Measurements from ENCODE around the gene FAM193B.
A peak's percentile ranks its signal among the peaks of the same experiment; 100 is the strongest.
"Not testable (repeated sequence)": the region's sequence is repeated elsewhere in the genome, so short reads cannot be mapped to it uniquely, and the experiment has no call there.

FAM193B gene

DNA sequence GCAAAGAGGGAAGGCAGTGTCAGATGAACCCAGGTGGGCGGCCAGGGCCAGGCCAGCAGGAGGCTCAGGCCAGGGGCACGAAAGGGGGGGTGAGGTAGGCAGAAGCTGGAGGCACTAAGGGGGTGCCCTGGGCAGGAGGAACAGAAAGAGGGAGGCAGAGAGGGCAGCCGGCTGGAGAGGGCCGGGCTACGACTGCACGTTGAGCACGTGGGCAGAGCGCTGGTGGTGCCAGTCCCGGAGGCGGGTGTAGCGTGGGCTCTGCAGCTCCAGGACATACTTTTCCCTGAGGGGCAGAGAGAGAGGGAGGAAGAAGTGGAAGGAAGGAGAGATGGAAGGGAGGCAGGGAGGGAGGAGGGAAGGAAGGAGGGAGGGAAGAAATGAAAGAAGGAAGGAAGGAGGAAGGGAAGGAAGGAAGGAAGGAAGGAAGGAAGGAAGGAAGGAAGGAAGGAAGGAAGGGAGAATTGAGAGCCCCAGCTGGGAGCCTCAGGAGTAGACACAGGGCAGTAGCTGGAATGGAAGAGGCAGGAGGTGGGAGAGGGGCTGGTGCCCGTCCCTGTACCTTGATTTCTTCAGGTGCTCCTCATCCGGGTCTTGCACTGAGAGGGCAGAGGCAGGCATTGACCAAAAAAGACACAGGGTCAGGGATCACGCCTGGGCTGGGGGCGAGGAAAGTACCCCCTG is 63.9 kb downstream of the FAM193B start:
- no peak for TF ChIP-seq SUZ12 (IDR thresholded peaks at IDR 0.05; ENCODE audit: extremely low read depth, insufficient read depth, insufficient read length)
- TF ChIP-seq YY1 (IDR thresholded peaks at IDR 0.05; ENCODE audit: insufficient read depth, insufficient read length), result no peak
- TF ChIP-seq ZNF274 (IDR thresholded peaks at IDR 0.05; ENCODE audit: low read depth, low read length), result no peak
- no peaks in the 10 kb centered on the region for H3K9me3 ChIP-seq (ENCODE audit: insufficient read depth, low read length)
- no peak overlapping the region for H3K4me3 ChIP-seq (ENCODE audit: insufficient read length, low read depth)
- DNase-seq (ENCODE audit: low read depth, low spot score), result no peak
- H3K27me3 ChIP-seq (ENCODE audit: insufficient read depth, insufficient read length), result no peaks in the 10 kb centered on the region
- peaks cover 92% of the 10 kb centered on the region for H3K36me3 ChIP-seq (ENCODE audit: insufficient read depth, insufficient read length, low read length)
- peaks cover 55% of the 10 kb centered on the region for H3K4me1 ChIP-seq (ENCODE audit: insufficient read depth, insufficient read length)
- H3K9ac ChIP-seq (ENCODE audit: insufficient read length, low read depth), result peak overlapping the region; percentile 56

- no peaks in the 10 kb centered on the region for H3K9me3 ChIP-seq (ENCODE audit: insufficient read depth, low read length)
- H3K27me3 ChIP-seq (ENCODE audit: insufficient read depth, insufficient read length), result no peaks in the 10 kb centered on the region
- peak overlapping the region; percentile 56 for H3K9ac ChIP-seq (ENCODE audit: insufficient read length, low read depth)
- TF ChIP-seq ZNF274 (IDR thresholded peaks at IDR 0.05; ENCODE audit: low read depth, low read length) (no peak), SUZ12 (IDR thresholded peaks at IDR 0.05; ENCODE audit: extremely low read depth, insufficient read depth, insufficient read length) (no peak), YY1 (IDR thresholded peaks at IDR 0.05; ENCODE audit: insufficient read depth, insufficient read length) (no peak)
- DNase-seq (ENCODE audit: low read depth, low spot score), result no peak
- peaks cover 52% of the 10 kb centered on the region for H3K4me1 ChIP-seq (ENCODE audit: insufficient read depth, insufficient read length)
- peaks cover 96% of the 10 kb centered on the region for H3K36me3 ChIP-seq (ENCODE audit: insufficient read depth, insufficient read length, low read length)
- H3K4me3 ChIP-seq (ENCODE audit: insufficient read length, low read depth), result no peak overlapping the region
These were observed 65.1 kb downstream of the FAM193B start for GRCh38 chr5:177489119-177489716.

- no peak overlapping the region for H3K4me3 ChIP-seq (ENCODE audit: insufficient read length, low read depth)
- H3K9ac ChIP-seq (ENCODE audit: insufficient read length, low read depth), result peak overlapping the region; percentile 32
- H3K4me1 ChIP-seq (ENCODE audit: insufficient read depth, insufficient read length), result peaks cover 46% of the 10 kb centered on the region
- H3K27me3 ChIP-seq (ENCODE audit: insufficient read depth, insufficient read length), result no peaks in the 10 kb centered on the region
- DNase-seq (ENCODE audit: low read depth, low spot score), result no peak
- TF ChIP-seq YY1 (IDR thresholded peaks at IDR 0.05; ENCODE audit: insufficient read depth, insufficient read length), result no peak
- TF ChIP-seq ZNF274 (IDR thresholded peaks at IDR 0.05; ENCODE audit: low read depth, low read length), result no peak
- no peak for TF ChIP-seq SUZ12 (IDR thresholded peaks at IDR 0.05; ENCODE audit: extremely low read depth, insufficient read depth, insufficient read length)
- no peaks in the 10 kb centered on the region for H3K9me3 ChIP-seq (ENCODE audit: insufficient read depth, low read length)
- H3K36me3 ChIP-seq (ENCODE audit: insufficient read depth, insufficient read length, low read length), result peaks cover 96% of the 10 kb centered on the region
These were observed 66.4 kb downstream of the FAM193B start for GRCh38 chr5:177487975-177488374.

DNA sequence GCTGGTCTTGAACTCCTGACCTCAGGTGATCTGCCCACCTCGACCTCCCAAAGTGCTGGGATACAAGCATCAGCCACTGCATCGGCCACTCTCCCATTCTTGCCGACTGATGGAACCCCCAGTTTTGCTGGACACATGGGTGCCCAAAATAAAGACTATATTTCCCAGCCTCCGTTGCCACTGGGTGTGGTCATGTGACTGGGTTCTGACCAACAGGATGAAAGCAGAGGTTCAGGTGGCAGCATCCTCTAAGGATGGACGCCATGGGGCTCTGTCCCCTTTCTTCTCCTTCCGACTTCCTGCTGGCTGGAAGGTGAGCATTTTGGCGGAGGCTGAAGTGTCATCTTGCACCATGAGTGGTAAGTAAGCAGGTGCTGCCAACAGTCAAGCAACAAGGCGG is 67.2 kb downstream of the FAM193B start:
- DNase-seq (ENCODE audit: low read depth, low spot score), result no peak
- no peaks in the 10 kb centered on the region for H3K27me3 ChIP-seq (ENCODE audit: insufficient read depth, insufficient read length)
- H3K9me3 ChIP-seq (ENCODE audit: insufficient read depth, low read length), result no peaks in the 10 kb centered on the region
- H3K36me3 ChIP-seq (ENCODE audit: insufficient read depth, insufficient read length, low read length), result peaks cover 96% of the 10 kb centered on the region
- H3K4me3 ChIP-seq (ENCODE audit: insufficient read length, low read depth), result no peak overlapping the region
- TF ChIP-seq SUZ12 (IDR thresholded peaks at IDR 0.05; ENCODE audit: extremely low read depth, insufficient read depth, insufficient read length) (no peak), ZNF274 (IDR thresholded peaks at IDR 0.05; ENCODE audit: low read depth, low read length) (no peak), YY1 (IDR thresholded peaks at IDR 0.05; ENCODE audit: insufficient read depth, insufficient read length) (no peak)
- peaks cover 39% of the 10 kb centered on the region for H3K4me1 ChIP-seq (ENCODE audit: insufficient read depth, insufficient read length)
- no peak overlapping the region for H3K9ac ChIP-seq (ENCODE audit: insufficient read length, low read depth)

GRCh38 chr5:177486256-177486655 is 68.1 kb downstream of the FAM193B start:
- TF ChIP-seq ZNF274 (IDR thresholded peaks at IDR 0.05; ENCODE audit: low read depth, low read length) (no peak), SUZ12 (IDR thresholded peaks at IDR 0.05; ENCODE audit: extremely low read depth, insufficient read depth, insufficient read length) (no peak), YY1 (IDR thresholded peaks at IDR 0.05; ENCODE audit: insufficient read depth, insufficient read length) (no peak)
- peaks cover 98% of the 10 kb centered on the region for H3K36me3 ChIP-seq (ENCODE audit: insufficient read depth, insufficient read length, low read length)
- DNase-seq (ENCODE audit: low read depth, low spot score), result no peak
- H3K4me1 ChIP-seq (ENCODE audit: insufficient read depth, insufficient read length), result peaks cover 35% of the 10 kb centered on the region
- H3K4me3 ChIP-seq (ENCODE audit: insufficient read length, low read depth), result no peak overlapping the region
- H3K9ac ChIP-seq (ENCODE audit: insufficient read length, low read depth), result peak overlapping the region; percentile 3
- no peaks in the 10 kb centered on the region for H3K9me3 ChIP-seq (ENCODE audit: insufficient read depth, low read length)
- no peaks in the 10 kb centered on the region for H3K27me3 ChIP-seq (ENCODE audit: insufficient read depth, insufficient read length)

DNA sequence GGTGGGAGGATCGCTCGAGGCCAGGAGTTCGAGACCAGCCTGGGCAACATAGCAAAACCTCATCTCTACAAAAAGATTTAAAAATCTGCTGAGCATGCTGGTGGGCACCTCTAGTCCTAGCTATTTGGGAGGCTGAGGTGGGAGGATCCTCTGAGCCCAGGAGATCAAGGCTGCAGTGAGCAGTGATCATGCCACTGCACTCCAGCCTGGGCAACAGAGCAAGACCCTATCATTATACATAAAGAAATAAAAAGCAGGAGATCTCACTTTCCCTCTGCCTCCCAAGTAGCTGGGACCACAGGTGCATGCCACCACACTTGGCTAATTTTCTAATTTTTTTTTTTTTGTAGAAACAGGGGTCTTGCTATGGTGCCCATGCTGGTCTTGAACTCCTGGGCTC is 68.6 kb downstream of the FAM193B start:
- not testable (repeated sequence) for H3K4me3 ChIP-seq (ENCODE audit: insufficient read length, low read depth); DNase-seq (ENCODE audit: low read depth, low spot score); H3K9ac ChIP-seq (ENCODE audit: insufficient read length, low read depth); H3K9me3 ChIP-seq (ENCODE audit: insufficient read depth, low read length); H3K27me3 ChIP-seq (ENCODE audit: insufficient read depth, insufficient read length)
- Histone ChIP-seq H3K36me3 (ENCODE audit: insufficient read depth, insufficient read length, low read length) (peaks cover 97% of the 10 kb centered on the region), H3K4me1 (ENCODE audit: insufficient read depth, insufficient read length) (peaks cover 30% of the 10 kb centered on the region)

GRCh38 chr5:177484902-177485549 is 69.3 kb downstream of the FAM193B start:
- Histone ChIP-seq H3K4me3 (ENCODE audit: insufficient read length, low read depth) (no peak overlapping the region), H3K36me3 (ENCODE audit: insufficient read depth, insufficient read length, low read length) (peaks cover 92% of the 10 kb centered on the region), H3K9ac (ENCODE audit: insufficient read length, low read depth) (peak overlapping the region; percentile 26), H3K4me1 (ENCODE audit: insufficient read depth, insufficient read length) (peaks cover 24% of the 10 kb centered on the region), H3K9me3 (ENCODE audit: insufficient read depth, low read length) (no peaks in the 10 kb centered on the region), H3K27me3 (ENCODE audit: insufficient read depth, insufficient read length) (no peaks in the 10 kb centered on the region)
- no peak for DNase-seq (ENCODE audit: low read depth, low spot score)
- TF ChIP-seq YY1 (IDR thresholded peaks at IDR 0.05; ENCODE audit: insufficient read depth, insufficient read length) (no peak), SUZ12 (IDR thresholded peaks at IDR 0.05; ENCODE audit: extremely low read depth, insufficient read depth, insufficient read length) (no peak), ZNF274 (IDR thresholded peaks at IDR 0.05; ENCODE audit: low read depth, low read length) (no peak)

Data from NT2/D1 (cell line).